Measurements from ENCODE around the gene KCNK3. TPM values are rescaled to one million over a fixed set of nuclear protein-coding genes. Genes with fewer than 3 reads are reported as not detected.

The KCNK3 gene
- total RNA-seq (10 to 100 TPM; 27.7 to 29.9 TPM), polyA plus RNA-seq (10 to 100 TPM in 1 of 2 donors, 1 to 10 TPM in 1; 6.7 to 12.2 TPM)
- long read RNA-seq, donor 1, full-length matches to known transcripts: 43 of 43 reads
- long read RNA-seq, donor 1, partial matches to known transcripts: 0 of 43 reads
- long read RNA-seq, donor 1, other reads (novel, unspliced or antisense): 0 of 43 reads
- long read RNA-seq, donor 2, full-length matches to known transcripts: 13 of 13 reads
- long read RNA-seq, donor 2, partial matches to known transcripts: 0 of 13 reads
- long read RNA-seq, donor 2, other reads (novel, unspliced or antisense): 0 of 13 reads
- long read RNA-seq, donor 3, full-length matches to known transcripts: 12 of 12 reads
- long read RNA-seq, donor 3, partial matches to known transcripts: 0 of 12 reads
- long read RNA-seq, donor 3, other reads (novel, unspliced or antisense): 0 of 12 reads
- long read RNA-seq, donor 4, full-length matches to known transcripts: 8 of 8 reads
- long read RNA-seq, donor 4, partial matches to known transcripts: 0 of 8 reads
- long read RNA-seq, donor 4, other reads (novel, unspliced or antisense): 0 of 8 reads
- long read RNA-seq, donor 5, full-length matches to known transcripts: 34 of 34 reads
- long read RNA-seq, donor 5, partial matches to known transcripts: 0 of 34 reads
- long read RNA-seq, donor 5, other reads (novel, unspliced or antisense): 0 of 34 reads

GRCh38 chr2:26692279-26692896 is at the start of gene KCNK3:
TSS of gene KCNK3 (plus strand) at chr2:26692722. CDS start at chr2:26692876, 154 bp downstream.
- Histone ChIP-seq H3K27ac (ENCODE audit: low read depth in 1 of 2, low read length in 1 of 2) (peak within 1 kb of the TSS in 1 of 2 donors; percentile 48), H3K36me3 (ENCODE audit: control insufficient read depth in 4 of 4, insufficient read depth in 4 of 4, low read length in 4 of 4) (peaks cover 0 to 5% (median 0%) of the 10 kb centered on the region in 4 donors), H3K27me3 (ENCODE audit: control insufficient read depth in 3 of 3, insufficient read depth in 3 of 3, low read length in 2 of 3) (peaks cover 3 to 16% (median 5%) of the 10 kb centered on the region in 3 donors), H3K9me3 (ENCODE audit: control insufficient read depth in 4 of 4, insufficient read depth in 3 of 4, low read length in 3 of 4) (no peaks in the 10 kb centered on the region), H3K4me3 (peak within 1 kb of the TSS; percentile 26), H3K4me1 (ENCODE audit: control insufficient read depth in 5 of 5, insufficient read depth in 5 of 5, low read length in 5 of 5) (peaks cover 0 to 55% (median 24%) of the 10 kb centered on the region in 5 donors), H3K9ac (ENCODE audit: insufficient read depth in 1 of 2, low read length in 2 of 2) (peak within 1 kb of the TSS in 1 of 2 donors; percentile 66)
- WGBS, 2 donors: 2 to 3% methylated on average over 29 to 64 of the region's 64 CpGs
- DNase-seq (peak; percentile 89 to 93 (median 92)), ATAC-seq (ENCODE audit: insufficient read depth, low FRiP score) (peak; percentile 86)
- no peak for TF ChIP-seq CTCF (IDR thresholded peaks at IDR 0.05; ENCODE audit: control extremely low read depth, extremely low read depth)

- Histone ChIP-seq H3K4me1 (ENCODE audit: control insufficient read depth in 5 of 5, insufficient read depth in 5 of 5, low read length in 5 of 5) (peaks cover 0 to 39% (median 11%) of the 10 kb centered on the region in 5 donors), H3K9me3 (ENCODE audit: control insufficient read depth in 4 of 4, insufficient read depth in 3 of 4, low read length in 3 of 4) (no peaks in the 10 kb centered on the region), H3K27me3 (ENCODE audit: control insufficient read depth in 3 of 3, insufficient read depth in 3 of 3, low read length in 2 of 3) (no peaks in the 10 kb centered on the region), H3K36me3 (ENCODE audit: control insufficient read depth in 4 of 4, insufficient read depth in 4 of 4, low read length in 4 of 4) (no peaks in the 10 kb centered on the region), H3K9ac (ENCODE audit: insufficient read depth in 1 of 2, low read length in 2 of 2) (no peak overlapping the region), H3K4me3 (no peak overlapping the region), H3K27ac (ENCODE audit: low read depth in 1 of 2, low read length in 1 of 2) (no peak overlapping the region)
- 72 to 80% methylated on average over 13 of the region's 13 CpGs for WGBS, 2 donors
- TF ChIP-seq CTCF (IDR thresholded peaks at IDR 0.05; ENCODE audit: control extremely low read depth, extremely low read depth): no peak
- ATAC-seq (ENCODE audit: insufficient read depth, low FRiP score): no peak
- DNase-seq: no peak
Measured at GRCh38 chr2:26644188-26644835, 48.2 kb upstream of the KCNK3 start.

DNA sequence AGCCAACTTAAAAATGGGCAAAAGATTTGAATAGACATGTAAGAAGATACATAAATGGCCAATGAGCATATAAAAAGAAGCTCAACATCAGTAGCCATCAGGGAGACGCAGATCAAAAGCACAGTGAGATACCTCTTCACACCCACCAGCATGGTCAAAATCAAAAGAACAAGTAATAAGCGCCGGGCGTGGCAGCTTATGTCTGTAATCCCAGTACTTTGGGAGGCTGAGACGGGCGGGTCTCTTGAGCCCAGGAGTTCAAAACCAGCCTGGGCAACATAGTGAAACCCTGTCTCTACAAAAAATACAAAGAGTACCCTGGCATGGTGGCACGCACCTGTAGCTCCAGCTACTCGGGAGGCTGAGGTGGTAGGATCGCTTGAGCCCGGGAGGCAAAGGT is 46.8 kb upstream of the KCNK3 start:
- 90% methylated on average over 10 of the region's 10 CpGs for WGBS, 2 donors

More for the DNA sequence above, 46.8 kb upstream of the KCNK3 start:
- Histone ChIP-seq H3K9me3 (ENCODE audit: control insufficient read depth in 4 of 4, insufficient read depth in 3 of 4, low read length in 3 of 4) (no peaks in the 10 kb centered on the region), H3K9ac (ENCODE audit: insufficient read depth in 1 of 2, low read length in 2 of 2) (no peak overlapping the region), H3K27ac (ENCODE audit: low read depth in 1 of 2, low read length in 1 of 2) (no peak overlapping the region), H3K27me3 (ENCODE audit: control insufficient read depth in 3 of 3, insufficient read depth in 3 of 3, low read length in 2 of 3) (no peaks in the 10 kb centered on the region), H3K36me3 (ENCODE audit: control insufficient read depth in 4 of 4, insufficient read depth in 4 of 4, low read length in 4 of 4) (no peaks in the 10 kb centered on the region), H3K4me3 (no peak overlapping the region), H3K4me1 (ENCODE audit: control insufficient read depth in 5 of 5, insufficient read depth in 5 of 5, low read length in 5 of 5) (peaks cover 0 to 41% (median 4%) of the 10 kb centered on the region in 5 donors)
- TF ChIP-seq CTCF (IDR thresholded peaks at IDR 0.05; ENCODE audit: control extremely low read depth, extremely low read depth): no peak
- ATAC-seq (ENCODE audit: insufficient read depth, low FRiP score) (no peak), DNase-seq (no peak)

Measured in lung (tissue), 16 donors.